Stimulated activated CD8-positive, alpha-beta memory T cell treated with anti-CD3 and anti-CD28 coated beads, Interleukin-7, amount 100 ng/mL, for 1 hour (primary cell): Measurements from ENCODE around the gene MICAL3.

Source experiments
- DNase-seq, 2 donors: peaks; one replicate each; pipeline ENCODE4 v3.0.0-alpha.2; 2020; ENCODE audit warnings: low read depth in 2 of 2

Gene MICAL3

DNA sequence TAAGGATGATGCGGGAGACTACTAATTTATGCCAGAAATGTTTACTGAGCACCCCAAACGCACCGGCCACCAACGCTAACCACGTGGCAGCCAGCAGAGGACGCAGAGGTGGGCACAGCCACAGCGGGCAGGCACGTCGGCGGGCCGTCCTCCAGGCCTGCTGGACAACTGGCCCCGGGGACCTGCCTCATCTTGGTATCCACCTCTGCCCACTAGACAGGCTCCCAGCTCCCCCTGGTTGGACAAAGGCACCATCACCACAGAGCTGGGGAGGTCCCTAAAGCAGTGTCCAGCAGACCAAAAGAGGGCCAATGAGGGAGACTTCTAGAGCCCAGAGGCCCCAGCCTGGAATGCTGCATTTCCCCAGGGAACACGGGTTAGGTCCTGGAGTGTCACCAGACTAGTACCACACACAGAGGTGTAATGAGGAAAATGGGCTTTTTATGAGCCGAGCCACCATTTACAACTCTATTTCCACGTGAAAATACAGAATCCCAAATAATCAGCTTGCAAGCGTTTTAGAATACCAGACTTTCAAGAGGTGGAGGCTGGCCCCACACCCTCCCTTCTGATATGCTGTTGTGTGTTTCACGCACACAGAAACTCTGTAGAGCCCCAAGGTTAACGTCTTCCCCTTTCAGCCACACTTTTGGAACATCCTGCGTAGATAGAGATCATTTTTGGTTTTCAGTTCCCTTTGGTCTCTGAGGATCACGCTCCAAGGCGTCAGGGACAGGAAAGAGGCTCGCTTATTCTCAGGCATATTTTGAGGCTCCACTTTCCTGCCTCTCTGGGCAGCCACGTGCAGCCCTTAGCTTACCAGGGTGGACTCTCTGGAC, 226.4 kb downstream of the MICAL3 start:
- DNase-seq = no peak

- DNase-seq = no peak
Observed at GRCh38 chr22:17796695-17797094, 227.7 kb downstream of the MICAL3 start.

DNA sequence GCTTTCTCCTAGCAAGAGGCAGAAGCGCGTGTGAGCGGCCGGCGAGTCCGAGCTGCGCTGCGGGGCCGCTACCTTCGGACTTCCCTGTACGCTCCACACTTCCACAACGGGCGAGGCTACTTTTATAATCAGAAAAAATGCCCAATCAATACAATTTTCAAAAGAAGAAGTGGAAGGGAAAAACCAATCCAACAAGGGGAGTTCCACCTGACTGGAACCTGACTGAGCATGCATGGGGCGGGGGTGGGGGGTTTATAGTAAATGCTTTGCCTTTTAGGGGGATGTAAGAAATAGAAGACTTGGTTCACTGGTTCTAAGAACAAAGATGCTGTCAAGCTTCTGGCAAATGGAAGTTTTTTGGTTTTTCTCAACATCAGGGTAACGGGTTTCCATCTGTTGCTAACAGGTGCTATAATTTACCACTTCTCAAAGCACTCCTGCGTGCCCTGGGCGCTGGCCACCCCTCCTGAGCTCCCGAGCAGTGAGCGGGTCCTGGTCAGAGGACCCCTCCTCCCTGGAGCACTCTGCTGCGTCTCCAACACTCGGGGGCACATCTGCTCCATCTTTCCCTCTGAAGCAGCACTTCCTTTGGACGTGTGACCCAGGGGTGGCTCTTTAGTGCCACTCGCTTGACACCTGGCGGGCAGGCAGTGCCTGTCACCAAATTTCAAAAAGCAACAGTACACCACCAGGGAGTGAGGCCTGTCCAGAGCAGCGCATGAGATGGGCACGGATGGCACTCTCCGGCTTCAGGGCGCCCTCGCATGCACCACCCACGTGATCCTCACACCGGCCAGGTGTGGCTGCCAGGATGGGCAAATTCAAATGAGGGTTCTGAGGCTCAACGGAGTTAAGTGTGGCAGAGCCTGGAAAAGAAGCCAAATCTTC, 228.5 kb downstream of the MICAL3 start:
- DNase-seq = no peak

- DNase-seq = no peak
Observed at GRCh38 chr22:17794726-17795542, 229.4 kb downstream of the MICAL3 start.

DNA sequence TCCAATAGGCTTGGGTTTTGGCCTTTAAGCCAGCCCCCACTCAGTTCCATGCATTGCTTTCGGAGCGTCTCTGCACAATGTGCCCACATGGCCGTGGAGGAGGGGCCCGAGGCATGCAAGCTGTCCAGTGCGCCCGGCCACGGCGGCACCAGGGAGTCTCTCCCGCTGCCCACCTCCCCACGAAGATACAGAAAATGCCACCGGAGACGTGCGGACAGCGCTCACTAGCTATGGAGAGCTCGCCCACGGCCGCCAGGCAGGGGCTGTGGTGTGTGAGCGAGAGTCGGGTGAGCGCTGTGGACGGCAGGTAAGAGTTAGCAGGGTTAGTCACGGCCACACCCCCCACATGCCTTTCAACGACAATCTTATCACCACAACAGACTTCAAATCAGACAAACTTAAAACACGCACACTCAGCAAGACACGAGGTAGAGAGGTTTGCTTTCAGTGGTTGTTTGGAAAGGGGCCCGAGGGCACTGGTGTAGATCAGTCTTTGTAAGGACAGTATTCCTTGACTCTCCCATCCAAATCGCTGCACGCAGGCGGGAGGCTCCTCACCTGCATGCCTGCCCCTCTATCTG, 231.4 kb downstream of the MICAL3 start:
- no peak for DNase-seq

- DNase-seq = no peak
Observed at GRCh38 chr22:17792299-17792698, 232.1 kb downstream of the MICAL3 start.

DNA sequence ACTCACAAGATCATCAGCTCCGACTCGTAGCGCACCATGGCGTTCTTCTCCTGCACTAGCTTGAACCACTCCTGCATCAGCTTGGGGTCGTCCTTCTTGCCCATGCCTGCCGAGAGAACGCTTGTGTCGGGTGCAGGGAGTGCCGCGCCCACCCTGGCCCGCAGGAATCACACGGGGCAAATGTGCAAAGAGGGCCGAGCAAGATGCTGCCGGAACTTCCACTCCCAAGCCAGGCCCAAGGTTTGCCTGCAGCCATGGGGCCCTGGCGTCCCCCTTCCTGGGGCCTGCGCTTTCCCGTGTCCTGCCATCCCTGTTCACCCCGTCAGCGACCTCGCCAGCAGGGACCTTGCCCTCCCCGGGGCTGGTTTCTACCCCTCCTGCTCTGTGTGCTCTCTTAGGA, 233.2 kb downstream of the MICAL3 start:
- DNase-seq = no peak

- no peak for DNase-seq
Observed at GRCh38 chr22:17789379-17790200, 234.8 kb downstream of the MICAL3 start.

DNA sequence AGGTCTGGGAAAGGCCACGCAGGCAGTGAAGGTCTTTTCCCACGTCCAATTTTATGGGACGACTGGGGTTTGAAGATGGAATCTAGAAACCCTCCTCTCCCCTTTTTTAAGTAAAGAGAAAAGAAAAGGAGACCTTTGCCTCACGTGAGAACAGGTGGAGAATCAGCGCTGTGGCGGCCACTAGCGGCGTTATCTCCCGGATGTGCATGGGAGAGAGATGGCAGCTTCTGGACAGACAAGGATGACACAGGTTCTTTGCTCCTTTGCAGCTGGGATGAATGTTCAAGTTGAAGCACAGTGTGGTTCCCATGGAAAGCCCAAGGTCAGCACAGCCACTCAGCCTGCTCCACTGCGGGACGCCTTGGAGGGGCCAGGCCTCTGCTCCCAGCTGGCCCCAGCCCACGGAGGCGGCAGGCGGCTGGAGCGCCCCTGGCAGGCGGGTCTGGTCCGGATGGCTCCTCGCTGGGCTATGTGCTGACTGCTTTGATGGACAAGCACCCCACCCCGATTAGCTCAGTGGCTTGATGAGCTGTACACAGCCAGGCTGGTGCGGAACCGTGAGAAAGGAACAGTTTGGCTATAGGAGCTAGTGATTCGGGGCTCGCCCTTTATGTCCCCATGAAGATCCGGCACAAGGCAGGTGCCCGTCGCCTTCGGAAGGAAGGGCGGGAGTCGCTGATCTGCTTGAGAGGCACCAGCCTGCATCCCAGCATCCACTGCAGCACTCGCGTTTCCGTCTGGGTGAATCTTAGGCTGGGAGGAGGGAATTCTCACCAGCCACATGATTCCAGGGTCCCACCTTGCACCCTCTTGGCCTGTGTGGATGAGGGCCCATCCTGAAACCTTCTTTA, 235.6 kb downstream of the MICAL3 start:
- DNase-seq = no peak

DNA sequence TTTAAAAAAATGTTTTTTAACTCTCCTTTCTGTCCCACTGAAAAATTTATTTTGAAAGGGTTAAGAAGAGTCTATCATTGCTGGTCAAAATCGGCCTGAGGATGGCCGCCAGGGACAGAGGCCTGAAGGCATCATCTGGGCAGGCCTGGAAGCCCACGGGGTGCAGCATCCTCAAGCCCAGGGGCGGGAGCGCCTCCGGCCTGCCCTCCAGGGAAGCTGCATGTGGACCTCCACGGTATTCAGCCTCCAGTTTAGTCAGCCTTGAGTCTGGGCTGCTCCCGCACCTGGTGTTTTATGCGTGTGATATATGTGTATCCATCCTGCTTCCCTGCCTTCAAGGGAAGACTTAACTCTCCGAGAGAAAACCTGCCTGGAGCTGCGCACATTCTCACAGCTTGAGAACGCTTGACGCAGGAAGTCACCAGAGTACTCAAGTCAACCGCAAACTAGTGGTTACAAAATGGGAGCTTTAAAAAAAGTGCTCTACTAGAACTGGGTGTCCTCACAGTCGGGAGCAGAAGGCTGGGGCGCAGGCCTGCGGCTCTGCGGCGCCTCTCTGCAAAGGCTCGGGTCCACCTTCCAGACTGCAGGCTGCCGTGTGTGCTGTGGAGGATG, 236.5 kb downstream of the MICAL3 start:
- DNase-seq = no peak

- no peak for DNase-seq
Observed at GRCh38 chr22:17787241-17787640, 237.1 kb downstream of the MICAL3 start.

GRCh38 chr22:17786435-17787161, 237.8 kb downstream of the MICAL3 start:
- DNase-seq = no peak

DNA sequence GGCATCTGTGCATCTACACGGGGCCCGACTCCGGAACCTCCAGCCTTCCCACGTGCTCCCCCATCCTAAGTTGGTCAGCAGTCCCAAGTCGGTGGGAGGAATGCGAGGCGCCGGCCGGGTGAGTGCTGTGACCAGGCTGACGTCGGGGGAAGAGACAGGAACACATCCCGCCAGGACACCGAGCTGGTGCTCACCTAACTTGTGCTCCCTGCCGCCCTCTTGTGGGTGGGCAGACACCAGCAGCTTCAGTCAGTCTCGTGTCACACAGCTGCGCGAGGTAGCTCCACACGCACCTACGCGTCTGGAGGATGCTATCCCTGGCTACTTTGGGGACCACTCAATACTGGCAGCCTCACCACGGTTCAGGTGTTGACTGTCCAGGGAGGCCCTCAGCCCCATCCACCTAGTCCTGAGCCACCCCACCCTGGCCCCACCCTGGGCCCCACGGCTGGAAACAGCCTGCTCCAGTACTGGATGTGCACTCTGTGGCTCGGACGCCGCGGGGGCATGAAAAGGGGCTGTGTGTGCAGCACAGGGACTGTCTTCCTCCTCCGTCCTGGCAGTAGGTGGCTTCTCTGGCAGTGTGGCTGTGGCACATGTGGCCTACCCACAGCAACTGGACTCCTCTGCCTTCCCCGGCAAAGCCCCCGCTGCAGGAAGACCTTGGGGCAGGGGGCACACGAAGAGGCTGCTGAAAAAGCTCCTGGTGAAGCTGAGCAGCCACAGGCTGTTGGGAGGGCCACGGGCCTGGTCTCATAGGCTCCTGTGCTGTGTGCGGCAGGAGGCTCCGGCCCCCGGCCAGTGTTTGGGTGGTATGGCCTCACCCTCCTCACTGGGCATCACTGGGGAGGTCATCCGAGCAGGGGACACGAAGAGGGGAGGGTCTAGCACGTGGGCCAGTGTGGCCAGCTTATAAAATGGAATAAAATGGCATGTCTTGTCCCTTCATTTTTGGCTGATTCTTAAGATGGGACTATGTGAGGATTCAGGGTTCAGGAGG, 238.9 kb downstream of the MICAL3 start:
- peak; percentile 19 to 51 for DNase-seq

- DNase-seq = no peak
Observed at GRCh38 chr22:17784776-17785175, 239.6 kb downstream of the MICAL3 start.

- DNase-seq = no peak
Observed at GRCh38 chr22:17783773-17784480, 240.4 kb downstream of the MICAL3 start.

- no peak for DNase-seq
Observed at GRCh38 chr22:17783312-17783711, 241.0 kb downstream of the MICAL3 start.

- DNase-seq = no peak
Observed at GRCh38 chr22:17782621-17783020, 241.7 kb downstream of the MICAL3 start.
